H1 (cell line): ENCODE data around the gene RGS3. TPM values are rescaled to one million over a fixed set of nuclear protein-coding genes. Genes with fewer than 3 reads are reported as not detected.

ENCODE experiments used
- CTCF ChIA-PET: fragments of 300-600 bp; sonication (Branson Sonifier 250); formaldehyde crosslinking; loops from one replicate; lab custom pipeline; 2021; ENCODE audit not compliant: partially characterized antibody; lab: Charles Lee
- POLR2A ChIA-PET: fragments of 300-600 bp; sonication (Branson Sonifier 250); formaldehyde crosslinking; loops from one replicate; lab custom pipeline; 2021; ENCODE audit warnings: inconsistent platforms; ENCODE audit not compliant: partially characterized antibody; lab: Charles Lee
- DNase-seq, 2 experiments: peaks; one replicate each; pipeline versions ENCODE4 v3.0.0 to v3.0.0-alpha.2; 2010 to 2022; ENCODE audit warnings: low spot score in 2 of 2, low read depth in 1 of 2, mixed read lengths in 1 of 2
- FAIRE-seq: peaks from 2 replicates; lab custom pipeline; 2011; peaks lifted over from hg19 to GRCh38; lab: Jason Lieb, UNC
- H2AFZ ChIP-seq: 2 replicates; pipeline ENCODE4 v1.8.1; 2012; ENCODE audit warnings: low read length, inconsistent platforms
- H2AK5ac ChIP-seq: 2 replicates; pipeline ENCODE4 v1.6.1; 2013; ENCODE audit warnings: low read depth, low read length
- H2BK120ac ChIP-seq: replicated peaks from 2 replicates; pipeline ENCODE3; 2013; ENCODE audit warnings: low read depth, low read length, inconsistent platforms
- H2BK12ac ChIP-seq: 2 replicates; pipeline ENCODE4 v1.6.1; 2013; ENCODE audit warnings: low read depth, low read length
- H2BK15ac ChIP-seq: 2 replicates; pipeline ENCODE4 v1.6.1; 2013; ENCODE audit warnings: low read length
- H2BK20ac ChIP-seq: 2 replicates; pipeline ENCODE4 v1.6.1; 2013; ENCODE audit warnings: low read length
- H2BK5ac ChIP-seq: 2 replicates; pipeline ENCODE4 v1.6.1; 2013; ENCODE audit warnings: low read depth, low read length
- H3K14ac ChIP-seq: 2 replicates; pipeline ENCODE4 v1.6.1; 2013; ENCODE audit warnings: inconsistent platforms; ENCODE audit not compliant: insufficient read length
- H3K18ac ChIP-seq: 2 replicates; pipeline ENCODE4 v1.6.1; 2013; ENCODE audit warnings: low read length; ENCODE audit errors: extremely low read depth
- H3K23ac ChIP-seq: 2 replicates; pipeline ENCODE4 v1.6.1; 2013; ENCODE audit warnings: inconsistent platforms; ENCODE audit not compliant: insufficient read length
- H3K23me2 ChIP-seq: 2 replicates; pipeline ENCODE4 v1.6.1; 2013; ENCODE audit warnings: low read depth, low read length
- H3K27ac ChIP-seq: 2 replicates; pipeline ENCODE4 v1.6.1; 2011; ENCODE audit warnings: low read depth, low read length, inconsistent platforms
- H3K27me3 ChIP-seq, 4 experiments: replicated peaks in 1 of 4; 1 replicate in 1 of 4; 2 replicates in 3 of 4; pipeline versions ENCODE4 v1.6.1 to v1.8.1; 2011 to 2013; ENCODE audit warnings: low read length in 3 of 4, mild to moderate bottlenecking in 3 of 4, inconsistent platforms in 2 of 4, mixed read lengths in 2 of 4, moderate library complexity in 1 of 4; ENCODE audit not compliant: control insufficient read depth in 3 of 4, insufficient read depth in 3 of 4; ENCODE audit errors: extremely low read depth in 1 of 4
- H3K36me3 ChIP-seq, 4 experiments: 2 replicates each; pipeline versions ENCODE4 v1.6.1 to v1.8.1; 2011 to 2013; ENCODE audit warnings: mild to moderate bottlenecking in 4 of 4, low read length in 3 of 4, moderate library complexity in 2 of 4, control low read depth in 1 of 4, inconsistent platforms in 1 of 4; ENCODE audit not compliant: insufficient read depth in 4 of 4, control insufficient read depth in 2 of 4
- H3K4ac ChIP-seq: replicated peaks from 2 replicates; pipeline ENCODE3; 2013; ENCODE audit warnings: low read length, low read depth, mixed read lengths, inconsistent platforms; ENCODE audit not compliant: insufficient read length
- H3K4me1 ChIP-seq, 4 experiments: replicated peaks in 1 of 4; 1 replicate in 1 of 4; 2 replicates in 3 of 4; pipeline versions ENCODE4 v1.6.1 to v1.8.1; 2011 to 2013; ENCODE audit warnings: low read length in 3 of 4, inconsistent platforms in 2 of 4, mixed read lengths in 1 of 4; ENCODE audit not compliant: insufficient read depth in 4 of 4, control insufficient read depth in 3 of 4
- H3K4me2 ChIP-seq, 2 experiments: 2 replicates each; pipeline versions ENCODE4 v1.6.1 to v1.8.1; 2011 to 2013; ENCODE audit warnings: low read depth in 2 of 2, low read length in 2 of 2, control low read depth in 1 of 2, inconsistent platforms in 1 of 2, mild to moderate bottlenecking in 1 of 2; ENCODE audit not compliant: insufficient read depth in 1 of 2
- H3K4me3 ChIP-seq, 4 experiments: fragments of 200-600, 300-600 bp in 1 of 4; sonication (generic), shearing (Covaris generic), sonication (Bioruptor Twin) in 1 of 4; 2 replicates each; pipeline versions ENCODE4 v1.5.1 to v1.8.1; 2011 to 2016; ENCODE audit warnings: low read length in 4 of 4, low read depth in 3 of 4, control low read depth in 2 of 4, inconsistent platforms in 2 of 4, mild to moderate bottlenecking in 2 of 4, mixed read lengths in 1 of 4, moderate library complexity in 1 of 4; ENCODE audit not compliant: insufficient read depth in 2 of 4; ENCODE audit errors: extremely low read depth in 1 of 4
- H3K56ac ChIP-seq: replicated peaks from 2 replicates; pipeline ENCODE3; 2013; ENCODE audit warnings: low read depth, mild to moderate bottlenecking, mixed read lengths, low read length, inconsistent platforms; ENCODE audit not compliant: insufficient read length
- H3K79me1 ChIP-seq: 2 replicates; pipeline ENCODE4 v1.6.1; 2013; ENCODE audit warnings: low read depth, low read length, control low read depth
- H3K79me2 ChIP-seq, 2 experiments: 2 replicates each; pipeline versions ENCODE4 v1.6.1 to v1.8.1; 2012 to 2013; ENCODE audit warnings: low read length in 2 of 2, mild to moderate bottlenecking in 2 of 2, inconsistent platforms in 1 of 2; ENCODE audit not compliant: insufficient read depth in 2 of 2, control insufficient read depth in 1 of 2
- H3K9ac ChIP-seq, 4 experiments: replicated peaks in 1 of 4; 1 replicate in 1 of 4; 2 replicates in 3 of 4; pipeline versions ENCODE4 v1.6.1 to v1.8.1; 2011 to 2013; ENCODE audit warnings: low read depth in 3 of 4, low read length in 3 of 4, control low read depth in 2 of 4, mild to moderate bottlenecking in 2 of 4, moderate library complexity in 2 of 4, inconsistent platforms in 1 of 4; ENCODE audit errors: extremely low read depth in 1 of 4
- H3K9me3 ChIP-seq, 2 experiments: 2 replicates each; pipeline versions ENCODE4 v1.6.1 to v1.8.1; 2012 to 2013; ENCODE audit warnings: mild to moderate bottlenecking in 2 of 2, moderate library complexity in 2 of 2, control low read depth in 1 of 2, inconsistent platforms in 1 of 2, low read depth in 1 of 2, low read length in 1 of 2, mixed read lengths in 1 of 2; ENCODE audit not compliant: insufficient read depth in 2 of 2
- H4K20me1 ChIP-seq, 2 experiments: replicated peaks in 1 of 2; 2 replicates each; pipeline versions ENCODE3 to v1.8.1; 2011 to 2013; ENCODE audit warnings: inconsistent platforms in 2 of 2, low read length in 2 of 2, mild to moderate bottlenecking in 1 of 2; ENCODE audit not compliant: insufficient read depth in 2 of 2, control insufficient read depth in 1 of 2
- H4K5ac ChIP-seq: 2 replicates; pipeline ENCODE4 v1.6.1; 2013; ENCODE audit warnings: low read length, low read depth, mixed read lengths, inconsistent platforms; ENCODE audit not compliant: insufficient read length
- H4K8ac ChIP-seq: 2 replicates; pipeline ENCODE4 v1.8.0; 2013; ENCODE audit warnings: mild to moderate bottlenecking, moderate library complexity, low read length, inconsistent platforms; ENCODE audit not compliant: insufficient read depth; ENCODE audit errors: extremely low read depth
- H4K91ac ChIP-seq: replicated peaks from 2 replicates; pipeline ENCODE3; 2013; ENCODE audit warnings: low read length, mixed read lengths, inconsistent platforms; ENCODE audit not compliant: insufficient read length
- EGR1 ChIP-seq: IDR thresholded peaks from 2 replicates; pipeline ENCODE4 v1.6.1; 2011; ENCODE audit warnings: low read depth, low read length, borderline replicate concordance
- FOSL1 ChIP-seq: IDR thresholded peaks from 2 replicates; pipeline ENCODE4 v1.6.1; 2011; ENCODE audit warnings: mild to moderate bottlenecking, low read depth, low read length, moderate library complexity; ENCODE audit not compliant: insufficient read depth
- JUN ChIP-seq: IDR thresholded peaks from 2 replicates; pipeline ENCODE4 v1.6.1; 2011; ENCODE audit warnings: low read depth, mild to moderate bottlenecking, improper control_type of control experiment, low read length
- POLR2AphosphoS5 ChIP-seq: IDR thresholded peaks from 2 replicates; pipeline ENCODE4 v1.6.1; 2011; ENCODE audit warnings: low read depth, low read length
- RFX5 ChIP-seq: IDR thresholded peaks from 2 replicates; pipeline ENCODE4 v1.6.1; 2011; ENCODE audit warnings: low read depth, low read length, improper control_type of control experiment, borderline replicate concordance
- SIN3A ChIP-seq, 2 experiments: IDR thresholded peaks in 1 of 2; conservative IDR thresholded peaks in 1 of 2; 2 replicates each; pipeline ENCODE4 v1.6.1; 2011 to 2012; ENCODE audit warnings: low read length in 2 of 2, improper control_type of control experiment in 1 of 2, low read depth in 1 of 2, mild to moderate bottlenecking in 1 of 2
- TAF1 ChIP-seq: IDR thresholded peaks from 2 replicates; pipeline ENCODE4 v1.6.1; 2011; ENCODE audit warnings: mild to moderate bottlenecking, low read depth, low read length
- TEAD4 ChIP-seq: IDR thresholded peaks from 2 replicates; pipeline ENCODE4 v1.6.1; 2012; ENCODE audit warnings: low read depth, low read length, inconsistent platforms, mixed read lengths
- WGBS, 2 experiments: shearing (Covaris generic) in 1 of 2; methylation state at CpG; one replicate each; pipeline versions ENCODE4 v1.1.6 to v1.1.7; 2013 to 2015; ENCODE audit warnings: low lambda C conversion rate in 2 of 2, mixed read lengths in 2 of 2, inconsistent platforms in 1 of 2, low coverage in 1 of 2, missing lambda C conversion rate in 1 of 2; ENCODE audit not compliant: insufficient replicate concordance in 2 of 2, insufficient coverage in 1 of 2, insufficient read length in 1 of 2; ENCODE audit errors: extremely low coverage in 1 of 2, missing lambda C conversion rate in 1 of 2; 5-methylcytosine and 5-hydroxymethylcytosine counted together
- polyA plus RNA-seq, 7 experiments: library from polyadenylated mRNA; depleted of rRNA in 3 of 7; stranded (reverse) in 5 of 7; unstranded in 2 of 7; fragments of >200 nt in 5 of 7; fragments of 200-250 nt in 2 of 7; gene quantifications; 1 replicate in 5 of 7; 2 replicates in 1 of 7; 4 replicates in 1 of 7; pipeline versions ENCODE4 v1.2.1 to v1.2.3, GENCODE V29; 2011 to 2013; ENCODE audit warnings: missing spikeins in 2 of 7, mixed read lengths in 2 of 7
- total RNA-seq: library from RNA; stranded (reverse); fragmentation: NEBNext Ultra II Directional; extraction: Animal tissue kit (Norgen Biotek cat#: 25700); gene quantifications from 2 replicates; pipeline ENCODE4 v1.2.1, GENCODE V29; 2021
- TF ChIP-seq, protein P1 (sequence below): IDR thresholded peaks from 2 replicates; pipeline ENCODE4 v1.6.1; 2012; ENCODE audit warnings: low read length, inconsistent platforms

Gene RGS3
- total and polyA plus RNA-seq, 2 of the 8 experiments (the other 6 are each of a cell fraction or from before 2014, with no cell fraction given) = 12.6 to 18.2 TPM

DNA sequence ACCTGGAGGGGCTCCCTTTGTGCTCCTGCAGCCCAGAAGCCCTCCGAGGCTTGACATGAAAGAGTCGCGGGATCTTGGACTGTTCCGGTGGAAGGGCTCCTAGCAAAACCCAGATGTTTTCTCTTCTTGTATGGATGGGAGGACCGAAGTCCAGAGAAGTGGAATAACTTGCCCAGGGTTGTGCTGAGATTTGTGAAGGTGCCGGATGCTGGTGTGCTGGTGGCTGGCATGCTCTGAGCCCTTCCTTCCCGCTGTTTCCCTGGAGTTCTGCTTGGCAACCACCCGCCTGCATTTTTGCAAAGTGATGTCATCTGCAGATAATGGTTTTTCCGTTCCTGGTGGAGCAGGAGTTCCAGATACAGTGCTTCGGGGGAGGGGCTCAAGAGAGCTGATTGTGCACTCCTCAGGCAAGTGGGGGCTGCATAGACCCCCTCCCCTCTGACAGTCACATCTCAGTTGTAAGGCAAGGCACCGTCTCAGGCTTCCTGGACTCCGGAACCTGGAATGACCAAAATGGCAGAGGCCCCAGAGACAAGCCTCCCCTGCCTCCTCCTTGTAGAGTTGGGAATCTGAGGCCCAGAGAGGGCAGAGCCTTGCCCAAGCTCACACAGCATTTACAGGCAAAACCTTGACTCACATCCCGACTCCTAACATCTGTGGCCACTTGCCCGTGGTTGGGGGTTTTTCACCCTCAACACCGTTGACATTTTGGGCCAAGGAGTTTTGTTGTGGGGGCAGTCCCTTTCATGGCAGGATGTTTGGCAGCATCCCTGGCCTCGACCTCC lies 157.0 kb downstream of the RGS3 start:
- Histone ChIP-seq H4K20me1 (no peaks in the 10 kb centered on the region), H2BK12ac (peak overlapping the region; percentile 98), H3K27ac (peak overlapping the region; percentile 9; the same call in 1 of the 2 replicates), H2AK5ac (peak overlapping the region; percentile 26), H3K27me3 (no peaks in the 10 kb centered on the region; a peak in 2 of 7 replicates), H4K91ac (peak overlapping the region; percentile 93), H3K36me3 (no peaks in the 10 kb centered on the region), H3K56ac (no peak overlapping the region), H3K18ac (peak overlapping the region; percentile 68), H2BK15ac (peak overlapping the region; percentile 89; the same call in 1 of the 2 replicates), H2BK120ac (peak overlapping the region; percentile 60), H3K23me2 (0 out of 2 replicates have a peak, but pooled peaks cover 2% of the 10 kb centered on the region), H2BK5ac (peak overlapping the region; percentile 53; the same call in 1 of the 2 replicates), H3K9ac (peak overlapping the region in 2 of 4 experiments; percentile 20 to 33; a peak in 3 of 7 replicates), H3K4ac (no peak overlapping the region), H3K9me3 (no peaks in the 10 kb centered on the region), H3K79me2 (no peaks in the 10 kb centered on the region), H2AFZ (no peak overlapping the region; the same call in 1 of the 2 replicates), H3K14ac (no peak overlapping the region), H3K4me1 (peaks cover 9 to 29% (median 19%) of the 10 kb centered on the region in 4 experiments), H3K23ac (no peak overlapping the region), H3K79me1 (no peaks in the 10 kb centered on the region), H4K8ac (peak overlapping the region; percentile 41; the same call in 1 of the 2 replicates), H2BK20ac (peak overlapping the region; percentile 99), H3K4me3 (no peak overlapping the region), H4K5ac (no peak overlapping the region), H3K4me2 (peak overlapping the region; percentile 30 to 32; a peak in 2 of 4 replicates)
- FAIRE-seq (no peak), DNase-seq (peak; percentile 50 to 53)
- CTCF ChIA-PET = interaction anchor here (1.5 to 14.3 kb wide), 4 partner anchors 29 to 121 kb away, joined by 4 to 130 read pairs (median 10); no protein-coding TSS in a partner anchor
- POLR2A ChIA-PET = interaction anchor here (0.8 to 4.5 kb wide), 8 partner anchors 9 to 34 kb away, joined by 3 to 40 read pairs (median 4); no protein-coding TSS in a partner anchor
- 72% methylated on average over 16 of the region's 16 CpGs; no CpG with 5 or more reads in 1 of the 2 experiments for WGBS, 2 experiments
- TF ChIP-seq TAF1 = 0 out of 2 replicates have a peak, but pooled peaks have one; percentile 28
- peak; percentile 86; the same call in 1 of the 2 replicates for TF ChIP-seq JUN
- no peak for TF ChIP-seq FOSL1
- TF ChIP-seq RFX5 = peak; percentile 48; the same call in 1 of the 2 replicates
- 0 out of 4 replicates have a peak, but pooled peaks of 1 of the 2 experiments have one; percentile 25 for TF ChIP-seq SIN3A (conservative IDR thresholded peaks at IDR 0.05 in 1 of 2, IDR thresholded peaks at IDR 0.05 in 1 of 2; ENCODE audit: low read depth in 1 of 2, low read length in 2 of 2)
- peak; percentile 66; the same call in 1 of the 2 replicates for TF ChIP-seq TEAD4
- no peak for TF ChIP-seq EGR1
- TF ChIP-seq, protein P1, sequence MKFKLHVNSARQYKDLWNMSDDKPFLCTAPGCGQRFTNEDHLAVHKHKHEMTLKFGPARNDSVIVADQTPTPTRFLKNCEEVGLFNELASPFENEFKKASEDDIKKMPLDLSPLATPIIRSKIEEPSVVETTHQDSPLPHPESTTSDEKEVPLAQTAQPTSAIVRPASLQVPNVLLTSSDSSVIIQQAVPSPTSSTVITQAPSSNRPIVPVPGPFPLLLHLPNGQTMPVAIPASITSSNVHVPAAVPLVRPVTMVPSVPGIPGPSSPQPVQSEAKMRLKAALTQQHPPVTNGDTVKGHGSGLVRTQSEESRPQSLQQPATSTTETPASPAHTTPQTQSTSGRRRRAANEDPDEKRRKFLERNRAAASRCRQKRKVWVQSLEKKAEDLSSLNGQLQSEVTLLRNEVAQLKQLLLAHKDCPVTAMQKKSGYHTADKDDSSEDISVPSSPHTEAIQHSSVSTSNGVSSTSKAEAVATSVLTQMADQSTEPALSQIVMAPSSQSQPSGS = peak; percentile 96
- no peak for TF ChIP-seq POLR2AphosphoS5
